CD4-positive, alpha-beta T cell treated with Interleukin-15 for 4 hours (primary cell): ENCODE results near the gene IL17D.
"Not testable (repeated sequence)": the region's sequence is repeated elsewhere in the genome, so short reads cannot be mapped to it uniquely, and the experiment has no call there.

Source experiments
- DNase-seq: peaks from one replicate; pipeline ENCODE4 v3.0.0-alpha.2; 2020; ENCODE audit warnings: low spot score

The IL17D gene

GRCh38 chr13:20702915-20703779 lies at the start of gene IL17D:
Gene IL17D (plus strand): TSS chr13:20703699. CDS start chr13:20704002, 303 bp downstream.
- DNase-seq = peak; percentile 29

- DNase-seq = no peak
Measured at GRCh38 chr13:20654156-20654555, 49.3 kb upstream of the IL17D start.

GRCh38 chr13:20658451-20659040 lies 45.0 kb upstream of the IL17D start:
- DNase-seq = no peak

GRCh38 chr13:20664351-20664750 lies 39.1 kb upstream of the IL17D start:
- no peak for DNase-seq

GRCh38 chr13:20666948-20667347 lies 36.6 kb upstream of the IL17D start:
- DNase-seq = no peak

GRCh38 chr13:20667857-20668437 lies 35.6 kb upstream of the IL17D start:
- DNase-seq = no peak

GRCh38 chr13:20669162-20669561 lies 34.3 kb upstream of the IL17D start:
- DNase-seq = no peak

GRCh38 chr13:20671789-20672188 lies 31.7 kb upstream of the IL17D start:
- no peak for DNase-seq

GRCh38 chr13:20672772-20673171 lies 30.7 kb upstream of the IL17D start:
- DNase-seq = no peak

- no peak for DNase-seq
Measured at GRCh38 chr13:20673715-20674114, 29.8 kb upstream of the IL17D start.

GRCh38 chr13:20676213-20676612 lies 27.3 kb upstream of the IL17D start:
- DNase-seq = no peak

GRCh38 chr13:20678606-20679005 lies 24.9 kb upstream of the IL17D start:
- DNase-seq = not testable (repeated sequence)

- DNase-seq = no peak
Measured at GRCh38 chr13:20679879-20680278, 23.6 kb upstream of the IL17D start.

GRCh38 chr13:20680416-20681080 lies 23.0 kb upstream of the IL17D start:
- no peak for DNase-seq

GRCh38 chr13:20681481-20681880 lies 22.0 kb upstream of the IL17D start:
- DNase-seq = not testable (repeated sequence)

GRCh38 chr13:20682061-20682460 lies 21.4 kb upstream of the IL17D start:
- no peak for DNase-seq

GRCh38 chr13:20684041-20684440 lies 19.5 kb upstream of the IL17D start:
- no peak for DNase-seq

GRCh38 chr13:20684546-20684945 lies 19.0 kb upstream of the IL17D start:
- DNase-seq = no peak

GRCh38 chr13:20685092-20685491 lies 18.4 kb upstream of the IL17D start:
- DNase-seq = no peak

- no peak for DNase-seq
Measured at GRCh38 chr13:20686167-20686566, 17.3 kb upstream of the IL17D start.

GRCh38 chr13:20686863-20687579 lies 16.5 kb upstream of the IL17D start:
- no peak for DNase-seq

GRCh38 chr13:20689291-20689690 lies 14.2 kb upstream of the IL17D start:
- no peak for DNase-seq
